HG02798 (cell line): ENCODE data around the gene AKAP8.
A peak's percentile ranks its signal among the peaks of the same experiment; 100 is the strongest.
"Not testable (repeated sequence)": the region's sequence is repeated elsewhere in the genome, so short reads cannot be mapped to it uniquely, and the experiment has no call there.

Experiments
- ATAC-seq: cut with Tn5 transposase; IDR thresholded peaks from one replicate; pipeline ENCODE4 v1.9.1; 2021; ENCODE audit warnings: mild to moderate bottlenecking; ENCODE audit not compliant: unreplicated experiment, poor library complexity

The AKAP8 gene

DNA sequence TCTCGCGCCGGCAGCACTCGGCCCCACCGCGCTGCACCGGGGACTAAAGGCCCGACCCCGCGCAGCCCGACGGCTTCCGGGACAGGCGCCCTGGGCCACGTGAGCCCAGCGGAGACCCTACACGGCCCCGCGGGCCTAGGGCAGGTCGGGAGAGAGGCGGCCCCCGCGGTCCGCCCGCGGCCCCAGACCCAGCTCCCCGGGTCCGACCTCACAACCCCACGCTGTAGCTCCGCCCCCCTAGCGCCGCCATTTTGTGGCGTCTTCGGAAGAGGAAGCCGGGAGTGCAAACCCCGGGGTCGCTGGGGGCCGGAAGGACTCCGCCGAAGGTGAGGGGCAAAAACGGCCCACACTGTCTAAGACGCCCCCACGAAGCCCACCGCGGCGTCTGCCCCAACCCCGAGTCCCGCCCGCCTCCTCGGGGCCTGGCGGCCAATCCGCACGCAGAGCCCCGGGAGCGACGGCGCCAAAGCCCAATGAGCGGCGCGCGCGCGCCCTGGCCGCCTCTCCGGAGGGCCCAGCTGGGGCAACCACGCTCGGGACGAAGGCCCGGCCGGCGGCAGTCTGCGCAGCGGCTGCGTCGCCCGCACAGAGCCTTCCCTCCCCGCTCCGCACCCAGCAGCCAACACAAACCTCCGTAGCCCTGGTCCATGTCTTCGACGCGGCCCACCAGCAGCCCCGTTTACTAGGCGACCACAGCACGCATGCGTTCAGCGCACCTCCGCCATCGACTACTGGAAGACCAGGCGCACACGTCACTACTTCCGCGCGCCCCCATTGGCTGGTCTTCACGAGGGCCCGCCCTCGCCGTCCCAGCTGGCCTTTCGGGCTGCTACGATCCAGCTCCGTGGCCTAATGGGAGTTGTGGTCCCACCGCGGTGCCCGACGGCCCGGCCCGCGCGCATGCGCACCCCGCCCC lies at the start of gene AKAP8:
AKAP8 (minus strand) TSS at position 705 of the 916 bp plus-strand sequence; CDS start at position 649, 56 bp downstream.
- ATAC-seq, result peak; percentile 92

- ATAC-seq, result no peak
These were observed 48.4 kb upstream of the AKAP8 start for GRCh38 chr19:15427991-15428471.

- ATAC-seq, result no peak
These were observed 47.7 kb upstream of the AKAP8 start for GRCh38 chr19:15427350-15427700.

- ATAC-seq, result no peak
These were observed 47.1 kb upstream of the AKAP8 start for GRCh38 chr19:15426485-15427349.

DNA sequence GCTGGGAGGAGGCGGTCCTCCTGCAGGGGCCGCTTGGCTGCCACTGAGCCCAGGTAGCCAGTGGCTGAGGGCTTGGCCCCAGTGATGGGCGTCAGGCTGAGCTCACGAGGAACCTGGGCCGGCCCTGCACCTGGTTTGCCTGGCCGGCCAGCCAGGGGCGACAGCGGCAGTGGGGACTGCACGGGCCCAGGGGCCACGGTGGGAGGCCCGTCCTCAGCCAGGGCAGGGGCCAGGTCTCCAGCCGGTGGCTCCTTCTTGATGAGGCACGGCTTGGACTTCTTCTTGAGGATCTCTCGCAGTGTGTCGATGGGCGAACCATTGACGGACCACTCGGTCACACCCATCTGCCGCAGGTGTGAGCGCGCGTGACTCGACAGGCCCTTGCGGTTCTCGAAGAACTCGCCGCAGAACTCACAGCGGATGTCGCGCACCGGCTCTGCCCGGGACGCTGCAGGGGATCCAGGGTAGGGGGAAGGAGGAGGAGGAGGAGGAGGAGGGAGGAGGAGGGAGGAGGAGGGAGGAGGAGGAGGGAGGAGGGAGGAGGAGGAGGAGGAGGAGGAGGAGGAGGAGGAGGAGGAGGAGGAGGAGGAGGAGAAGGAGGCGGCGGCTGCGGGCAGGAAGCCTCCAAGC lies 45.8 kb upstream of the AKAP8 start:
- no peak for ATAC-seq

DNA sequence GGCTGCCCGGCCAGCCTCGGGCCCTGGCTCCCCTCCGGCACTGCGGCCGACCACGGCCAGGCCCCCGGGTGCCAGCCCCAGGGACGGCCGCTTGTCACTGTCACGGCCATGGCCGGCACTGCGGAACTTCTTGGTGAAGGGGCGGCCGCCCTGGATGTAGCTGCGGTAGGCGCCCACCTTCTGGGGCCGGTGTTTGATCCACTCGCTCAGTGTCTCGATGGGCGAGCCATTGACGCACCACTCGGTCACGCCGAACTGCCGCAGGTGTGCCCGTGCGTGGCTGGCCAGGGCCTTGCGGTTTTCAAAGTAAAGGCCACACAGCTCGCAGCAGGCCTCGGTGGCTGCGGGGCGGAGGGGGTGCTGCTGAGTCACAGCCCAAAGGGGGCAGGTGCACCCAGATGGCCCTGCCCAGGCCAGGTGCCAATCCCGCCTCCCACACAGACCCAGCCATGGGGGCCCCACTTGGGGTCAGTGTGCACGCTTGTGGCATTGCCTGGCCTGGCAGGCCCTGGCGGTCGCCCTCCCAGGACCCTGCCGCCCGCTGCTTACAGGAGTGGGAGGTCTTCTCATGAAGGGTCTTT lies 45.2 kb upstream of the AKAP8 start:
- no peak for ATAC-seq

GRCh38 chr19:15424121-15424520 lies 44.5 kb upstream of the AKAP8 start:
- no peak for ATAC-seq

DNA sequence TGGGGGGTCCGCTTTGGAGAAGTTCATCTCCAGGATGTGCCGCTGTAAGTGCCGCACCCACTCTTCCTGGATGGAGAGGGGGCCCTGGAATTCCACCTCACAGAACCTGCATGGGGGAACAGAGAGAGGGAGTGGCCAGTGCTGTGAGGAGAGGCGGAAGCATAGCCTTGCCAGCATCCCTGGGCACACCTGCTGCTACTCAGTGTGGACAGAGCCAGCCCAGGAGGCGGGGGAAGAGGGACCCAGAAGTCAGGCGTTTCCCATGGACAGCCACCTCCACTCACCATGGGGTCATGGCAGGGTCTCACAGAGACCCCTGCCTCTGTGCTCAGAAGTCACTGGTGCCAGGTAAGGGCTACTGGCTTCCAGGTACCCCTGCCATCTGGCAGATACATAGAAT lies 43.5 kb upstream of the AKAP8 start:
- no peak for ATAC-seq

DNA sequence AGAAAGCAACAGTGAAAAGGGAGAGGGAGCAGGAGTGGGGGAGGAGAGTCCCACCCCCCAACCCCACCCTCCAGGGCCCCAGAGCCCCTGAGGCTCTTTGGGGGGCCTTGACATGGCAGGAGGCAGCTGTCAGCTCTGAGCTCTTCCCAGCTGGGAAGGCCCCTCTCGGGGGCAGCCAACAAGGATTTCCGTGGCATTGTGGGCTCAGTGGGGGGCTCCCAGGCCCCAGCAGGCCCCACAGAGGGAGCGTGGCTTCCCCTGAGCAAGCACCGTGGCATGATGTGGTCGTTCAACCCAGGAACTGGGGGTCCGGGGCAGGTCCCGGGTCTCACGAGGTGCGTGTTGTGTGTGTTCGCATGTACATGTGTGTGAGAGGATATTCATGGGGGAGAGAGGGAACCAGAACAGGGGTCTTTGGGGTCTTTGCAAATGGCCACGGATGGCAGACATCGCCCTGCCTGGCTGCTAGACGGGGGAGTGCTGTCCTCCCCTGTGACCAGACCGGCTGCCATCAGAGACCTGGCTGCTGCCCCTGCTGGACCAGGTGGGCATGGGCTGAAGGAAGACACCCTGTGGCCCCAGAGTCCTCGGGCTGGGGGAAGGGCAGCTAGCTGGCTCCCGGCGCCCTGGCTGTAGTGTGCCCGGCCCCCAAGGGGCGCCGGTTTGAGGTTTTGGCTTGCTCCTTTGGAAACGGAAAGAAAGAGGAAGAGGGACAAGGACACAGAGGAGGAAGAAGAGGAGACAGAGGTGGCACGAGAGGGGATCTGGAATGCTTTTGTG lies 42.9 kb upstream of the AKAP8 start:
- no peak for ATAC-seq

DNA sequence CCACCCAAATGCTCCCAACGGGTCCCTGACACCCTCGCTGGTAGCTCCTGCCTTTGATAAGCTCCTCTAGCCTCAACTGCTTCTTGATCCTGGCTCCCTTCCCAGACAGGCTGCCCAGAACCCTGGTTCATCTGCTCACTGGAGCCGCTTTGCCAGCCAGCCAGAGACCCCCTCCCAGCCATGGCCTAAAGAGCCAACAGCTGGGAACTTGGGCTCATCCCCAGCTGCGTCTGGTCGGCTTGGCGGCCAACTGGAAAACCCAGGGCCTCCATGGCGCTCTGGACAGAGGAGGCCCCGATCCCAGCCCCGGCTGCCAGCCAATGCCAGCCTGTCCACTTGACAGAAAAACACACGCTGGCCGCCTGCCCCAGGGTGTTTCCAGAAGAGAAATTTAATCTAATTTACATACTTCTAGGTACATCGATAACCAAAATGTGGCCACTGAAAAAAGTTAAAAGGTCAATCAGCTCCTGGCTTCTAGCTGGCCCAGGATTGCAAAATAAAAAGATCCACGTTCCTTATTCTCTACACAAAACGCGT lies 42.2 kb upstream of the AKAP8 start:
- ATAC-seq, result no peak

GRCh38 chr19:15421136-15421695 lies 41.6 kb upstream of the AKAP8 start:
- no peak for ATAC-seq

GRCh38 chr19:15419413-15420025 lies 39.9 kb upstream of the AKAP8 start:
- ATAC-seq, result no peak

DNA sequence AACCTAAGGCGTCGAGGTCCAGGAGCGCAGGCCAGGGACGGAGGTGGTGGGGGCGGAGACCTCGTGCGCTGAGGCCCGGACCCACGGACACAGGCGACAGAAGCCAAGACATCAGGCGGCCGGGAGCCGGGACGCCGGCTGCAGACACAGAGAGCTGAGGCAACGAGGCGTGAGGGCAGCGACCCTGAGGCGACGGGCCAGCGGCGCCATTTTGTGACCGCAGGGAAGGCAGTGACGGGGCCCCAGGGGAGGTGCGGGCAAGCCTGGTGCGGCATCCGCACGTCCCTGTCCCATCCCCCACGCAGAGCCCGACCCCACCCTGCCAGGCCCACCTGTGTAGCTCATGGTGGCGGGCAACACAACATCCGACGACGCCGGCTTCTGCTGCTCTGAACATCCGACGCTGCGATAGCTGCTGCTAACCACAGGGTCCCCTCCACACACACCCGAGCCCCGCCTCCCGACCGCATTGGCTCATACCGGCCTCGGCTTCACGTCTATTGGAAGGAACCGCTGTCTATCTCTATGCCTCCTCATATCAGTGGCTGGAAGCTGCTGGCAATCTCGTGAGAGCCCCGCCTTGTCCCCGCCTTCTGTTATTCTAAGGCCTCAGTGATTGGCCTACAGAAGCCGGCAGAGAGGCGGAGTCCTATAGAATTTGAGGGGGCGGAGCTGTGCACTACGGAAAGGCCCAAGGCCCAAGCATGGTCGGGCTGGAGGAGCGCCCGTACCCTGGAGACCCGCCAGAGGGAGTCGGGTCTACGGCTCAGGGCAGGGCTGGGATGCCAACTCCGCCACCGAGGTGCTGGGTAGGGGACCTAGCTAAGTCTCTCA lies 39.2 kb upstream of the AKAP8 start, which contains the start of gene AKAP8L:
AKAP8L (minus strand) TSS at position 410 of the 834 bp plus-strand sequence; CDS start at position 345, 65 bp downstream.
- peak; percentile 96 for ATAC-seq

GRCh38 chr19:15418231-15418578 lies 38.6 kb upstream of the AKAP8 start:
- ATAC-seq, result no peak

DNA sequence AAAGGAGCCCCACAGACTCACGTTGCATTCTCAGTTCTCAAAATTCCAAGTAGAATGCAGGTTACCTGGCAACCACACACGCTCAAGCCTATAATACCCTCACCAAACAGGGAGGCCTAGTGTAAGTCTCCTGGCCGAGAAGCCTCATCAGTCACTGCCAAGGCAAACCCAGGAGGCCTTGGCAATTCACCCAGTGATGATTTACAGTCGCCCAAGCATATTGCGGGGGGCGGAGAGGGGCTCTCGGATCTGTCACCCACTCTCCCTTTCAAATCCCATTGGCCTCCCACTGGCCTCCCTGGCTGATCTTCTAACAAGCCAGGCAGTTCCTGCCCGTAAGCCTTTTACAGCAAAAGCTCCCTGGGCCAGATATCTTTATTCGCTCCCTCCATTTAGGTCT lies 38.1 kb upstream of the AKAP8 start:
- no peak for ATAC-seq

DNA sequence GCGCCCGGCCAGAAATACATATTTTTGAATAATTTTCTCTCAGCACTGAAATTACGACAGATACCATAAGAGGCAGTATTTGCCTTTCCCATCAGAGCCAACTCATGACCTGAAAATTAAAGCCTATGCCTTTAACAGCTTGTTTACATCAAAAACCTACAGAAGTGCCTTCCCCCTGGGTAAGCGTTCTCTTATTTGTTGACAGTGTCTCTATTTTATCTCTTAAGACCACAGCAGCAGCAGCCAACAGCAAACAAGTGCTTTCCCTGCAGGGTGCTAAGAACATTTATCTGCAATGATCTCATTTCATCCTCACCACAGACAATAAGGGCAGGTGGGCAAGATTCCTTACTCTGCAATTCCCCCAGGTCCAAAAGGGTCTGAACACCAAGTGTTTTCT lies 33.2 kb upstream of the AKAP8 start:
- no peak for ATAC-seq

DNA sequence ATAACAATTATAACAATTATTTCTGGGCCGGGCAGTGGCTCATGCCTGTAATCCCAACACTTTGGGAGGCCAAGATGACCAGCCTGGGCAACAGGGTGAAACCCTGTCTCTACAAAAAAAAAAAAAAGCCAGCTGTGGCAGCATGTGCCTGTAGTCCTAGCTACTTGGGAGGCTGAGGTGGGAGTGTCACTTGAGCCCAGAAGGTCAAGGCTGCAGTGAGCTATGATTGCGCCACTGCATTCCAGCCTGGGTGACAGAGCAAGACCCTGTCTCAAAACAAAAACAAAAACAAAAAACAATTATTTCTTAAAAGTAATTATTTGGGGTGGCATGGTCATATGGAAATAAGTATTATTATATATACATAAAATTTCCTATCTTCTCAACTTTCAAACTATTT lies 31.8 kb upstream of the AKAP8 start:
- not testable (repeated sequence) for ATAC-seq

- ATAC-seq, result no peak
These were observed 25.2 kb upstream of the AKAP8 start for GRCh38 chr19:15404780-15405211.
